DMS79 treated with DMSO at 0.1 percent for 48 hours (cell line): ENCODE measurements around the gene CHID1.

Source experiments
- DNase-seq: peaks from one replicate; lab custom pipeline; 2025; lab: John Stamatoyannopoulos, UW

CHID1 gene

DNA sequence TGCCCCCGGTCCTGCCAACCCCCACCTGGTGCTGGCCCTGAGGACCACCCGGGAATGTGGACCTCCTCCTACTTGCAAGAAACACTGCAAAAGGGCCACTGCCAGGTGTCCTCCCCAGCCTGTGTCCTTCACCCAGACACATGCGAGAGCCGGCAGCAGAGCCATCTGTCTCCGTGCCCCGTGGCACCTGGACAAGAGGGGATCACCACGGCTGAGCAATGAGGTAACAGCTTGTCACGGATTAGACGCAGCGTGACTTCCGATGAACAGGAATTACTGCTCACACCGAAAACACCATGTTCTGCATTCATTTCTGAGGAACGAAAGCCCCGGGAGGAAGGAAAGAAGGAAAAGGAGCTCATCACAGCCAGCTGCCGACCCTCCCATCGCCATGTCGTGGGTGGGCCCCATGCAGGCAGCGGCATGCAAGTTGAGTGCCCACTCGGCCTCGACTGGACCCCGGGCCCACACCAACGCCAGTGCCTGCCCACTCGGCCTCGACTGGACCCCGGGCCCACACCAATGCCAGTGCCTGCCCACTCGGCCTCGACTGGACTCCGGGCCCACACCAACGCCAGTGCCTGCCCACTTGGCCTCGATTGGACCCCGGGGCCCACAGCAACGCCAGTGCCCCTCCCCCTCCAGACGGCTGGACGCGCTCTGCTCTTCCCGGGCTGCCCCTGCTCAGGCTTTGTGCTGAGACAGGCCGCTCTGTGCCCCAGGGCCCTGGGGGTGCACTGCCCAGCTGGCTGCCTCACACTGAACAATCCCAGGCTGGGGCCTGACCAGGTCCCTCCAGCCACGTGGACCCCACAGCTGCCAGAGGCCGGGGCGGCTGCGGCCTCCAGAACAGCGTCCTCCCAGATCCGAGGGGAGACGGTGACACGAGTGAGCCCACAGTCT lies 22.0 kb downstream of the CHID1 start:
- no peak for DNase-seq

DNA sequence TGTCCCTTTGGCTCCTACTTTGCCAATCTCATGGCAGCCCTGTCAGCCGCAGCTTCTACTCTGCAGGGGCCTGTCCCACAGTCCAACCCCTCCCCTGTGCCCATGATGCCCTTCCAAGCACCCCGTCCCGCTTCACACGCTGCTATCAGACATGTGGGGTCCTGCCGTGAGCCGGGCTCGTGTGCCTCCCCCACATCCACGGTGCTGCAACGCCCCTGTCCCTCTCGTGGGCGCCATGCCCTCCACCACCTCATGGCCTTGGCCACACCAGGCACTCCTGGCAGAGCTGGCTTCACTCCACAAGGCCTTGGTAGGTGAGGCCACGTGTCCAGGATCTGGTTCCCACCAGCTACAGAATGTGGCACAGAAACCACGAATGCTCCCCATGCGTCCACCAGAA lies 23.0 kb downstream of the CHID1 start:
- DNase-seq: no peak

- no peak for DNase-seq
Measured at GRCh38 chr11:886568-886967, 24.0 kb downstream of the CHID1 start.

GRCh38 chr11:884578-885070 lies 26.0 kb downstream of the CHID1 start:
- DNase-seq: no peak

DNA sequence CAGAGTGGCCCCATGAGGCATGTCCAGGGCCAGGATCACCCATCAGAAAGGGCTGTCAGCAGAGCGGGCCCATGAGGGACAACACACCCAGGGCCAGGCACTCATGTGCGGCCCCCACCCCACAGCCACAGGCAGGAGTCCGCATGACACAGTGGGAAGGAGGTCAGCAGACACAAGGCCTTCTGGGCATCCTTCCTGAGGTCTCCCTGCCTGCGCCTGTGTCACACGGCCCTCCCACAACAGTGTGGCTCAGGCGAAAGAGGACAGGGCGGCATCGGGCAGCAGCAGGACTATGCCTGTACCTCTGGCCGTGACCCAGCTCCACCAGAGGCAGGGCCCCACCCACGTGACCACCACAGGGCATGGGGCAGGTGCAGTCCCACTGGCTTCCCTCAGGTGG lies 27.1 kb downstream of the CHID1 start:
- no peak for DNase-seq

DNA sequence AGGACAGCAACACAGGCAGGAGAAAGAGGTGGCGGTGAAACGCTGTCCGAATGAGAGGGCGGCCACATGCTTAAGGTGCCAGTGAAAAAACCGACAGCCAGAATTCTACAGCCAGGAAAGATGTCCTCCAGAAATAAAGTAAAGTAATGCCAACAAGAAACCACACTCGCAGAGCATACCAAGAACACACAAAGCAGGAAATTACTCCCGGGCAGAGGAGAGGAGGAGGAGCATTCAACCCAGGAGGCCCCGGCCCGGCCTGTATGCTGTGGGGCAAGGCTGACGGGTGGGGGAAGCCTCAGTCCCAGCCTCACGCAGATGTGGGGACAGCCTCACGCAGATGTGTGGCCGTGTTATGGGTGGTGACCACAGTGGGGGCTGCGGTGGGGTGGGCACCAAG lies 28.0 kb downstream of the CHID1 start:
- no peak for DNase-seq

DNA sequence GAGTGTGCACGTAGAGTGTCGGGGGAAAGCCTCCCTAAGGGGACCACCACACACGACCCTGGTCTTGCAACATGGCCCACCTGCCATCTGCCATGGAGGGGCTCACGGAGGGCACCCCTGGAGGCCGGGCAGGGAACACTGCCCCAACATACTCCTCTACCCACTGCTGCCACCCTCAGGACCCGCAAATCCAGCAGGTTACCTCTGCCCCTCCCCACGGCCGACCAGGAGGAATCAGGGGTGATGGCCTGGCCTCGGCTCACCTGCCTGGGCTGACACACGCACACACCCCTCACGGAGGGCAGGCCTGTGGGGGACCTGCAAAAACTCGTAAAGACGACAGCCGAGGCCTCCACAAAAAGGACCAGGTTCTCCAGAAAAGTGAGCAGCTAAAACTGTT lies 30.2 kb downstream of the CHID1 start:
- no peak for DNase-seq

DNA sequence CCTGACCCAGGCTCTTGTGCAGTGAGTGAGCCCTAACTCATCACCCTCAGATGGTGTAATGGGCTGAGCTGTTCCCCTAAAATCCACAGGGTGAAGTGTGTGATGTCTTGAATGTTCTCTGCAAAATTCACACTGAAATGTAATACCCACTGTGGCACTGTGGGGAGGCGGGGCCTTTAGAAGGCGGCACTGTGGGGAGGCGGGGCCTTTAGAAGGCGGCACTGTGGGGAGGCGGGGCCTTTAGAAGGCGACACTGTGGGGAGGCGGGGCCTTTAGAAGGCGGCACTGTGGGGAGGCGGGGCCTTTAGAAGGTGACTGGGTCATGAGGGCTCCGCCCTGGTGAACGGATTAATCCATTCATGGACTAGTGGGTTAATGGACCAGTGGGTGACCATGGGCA lies 33.0 kb downstream of the CHID1 start:
- no peak for DNase-seq

GRCh38 chr11:876545-876944 lies 34.1 kb downstream of the CHID1 start:
- DNase-seq: peak; percentile 21

DNA sequence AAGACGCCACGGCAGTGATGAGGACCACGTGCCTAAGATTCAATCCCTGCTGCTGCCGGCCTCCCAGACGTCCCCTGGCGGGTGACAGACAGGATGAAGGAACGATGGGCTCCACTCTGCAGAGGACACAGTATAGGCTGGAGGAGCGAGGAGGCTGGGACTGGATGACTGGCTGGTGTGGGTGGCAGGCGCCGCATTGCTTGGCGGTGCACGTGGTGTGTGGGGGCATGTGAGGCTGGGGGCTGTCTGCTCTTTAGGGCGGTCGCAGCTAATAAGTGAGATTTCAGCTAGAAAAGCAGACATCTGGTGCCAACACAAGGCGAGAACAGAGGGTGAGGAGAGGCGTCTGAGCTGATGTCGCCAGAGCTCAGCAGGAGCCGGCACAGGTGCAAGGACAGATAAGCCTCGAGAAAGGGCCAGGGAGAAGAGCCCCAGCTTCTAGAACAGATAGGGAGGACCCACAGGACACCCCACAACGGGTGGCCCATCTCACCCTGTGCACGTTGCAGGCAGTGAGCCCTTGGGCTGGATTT lies 34.8 kb downstream of the CHID1 start:
- no peak for DNase-seq

- DNase-seq: no peak
Measured at GRCh38 chr11:875203-875602, 35.4 kb downstream of the CHID1 start.

DNA sequence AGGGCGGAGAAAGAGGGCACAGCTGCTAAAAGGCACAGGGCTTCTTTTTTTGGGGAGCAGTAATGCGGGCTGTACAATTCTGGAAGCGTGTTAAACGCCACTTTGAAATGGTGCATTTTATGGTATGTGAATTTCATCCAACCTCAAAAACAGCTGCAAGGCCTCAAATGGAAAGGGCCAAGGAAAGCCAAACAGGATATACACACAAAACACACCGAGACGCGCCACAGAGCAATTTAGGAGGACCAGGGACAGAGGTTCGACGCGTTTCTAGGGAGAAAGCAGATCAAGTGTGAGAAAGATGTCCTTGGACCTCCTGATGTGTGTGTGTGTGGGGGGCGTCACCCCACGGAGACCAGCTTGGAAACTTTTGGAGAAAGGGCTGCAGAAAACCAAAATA lies 36.9 kb downstream of the CHID1 start:
- no peak for DNase-seq

GRCh38 chr11:872799-873198 lies 37.8 kb downstream of the CHID1 start:
- DNase-seq: no peak

- DNase-seq: no peak
Measured at GRCh38 chr11:871472-871871, 39.1 kb downstream of the CHID1 start.

DNA sequence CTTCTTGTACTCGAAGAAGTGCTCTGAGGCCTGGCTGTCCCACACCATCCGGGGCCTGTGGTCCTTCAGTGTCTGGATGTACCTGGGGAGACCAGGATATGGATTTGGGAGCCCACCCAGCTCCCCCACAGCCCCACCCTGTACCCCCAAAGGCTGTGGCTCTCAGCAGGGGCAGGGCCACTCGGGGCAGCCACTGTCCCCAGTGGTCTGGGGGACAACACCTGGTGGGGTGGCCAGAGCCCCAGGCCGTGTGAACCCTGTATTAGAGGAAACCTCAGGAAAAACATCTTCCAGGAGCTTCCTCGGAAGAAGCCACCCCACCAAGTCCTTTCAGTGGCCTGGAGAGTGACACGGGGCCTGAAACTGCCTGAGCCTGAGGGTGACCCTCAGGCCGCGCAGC lies 40.2 kb downstream of the CHID1 start:
- DNase-seq: no peak

DNA sequence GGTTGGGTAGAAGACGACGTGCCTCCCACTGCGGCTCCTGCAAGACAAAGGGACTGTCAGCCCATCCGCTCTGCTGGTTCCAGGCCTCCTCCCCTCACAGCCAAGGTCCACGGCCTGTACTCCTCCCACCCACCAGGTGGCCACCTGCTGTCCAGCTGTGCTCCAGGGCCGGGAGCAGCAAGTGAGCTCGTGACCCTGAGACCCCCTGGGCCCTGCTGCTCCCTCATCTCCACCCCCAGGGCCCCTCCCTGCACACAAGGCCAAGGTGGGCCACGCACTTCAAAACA lies 40.5 kb downstream of the CHID1 start:
- DNase-seq: no peak

DNA sequence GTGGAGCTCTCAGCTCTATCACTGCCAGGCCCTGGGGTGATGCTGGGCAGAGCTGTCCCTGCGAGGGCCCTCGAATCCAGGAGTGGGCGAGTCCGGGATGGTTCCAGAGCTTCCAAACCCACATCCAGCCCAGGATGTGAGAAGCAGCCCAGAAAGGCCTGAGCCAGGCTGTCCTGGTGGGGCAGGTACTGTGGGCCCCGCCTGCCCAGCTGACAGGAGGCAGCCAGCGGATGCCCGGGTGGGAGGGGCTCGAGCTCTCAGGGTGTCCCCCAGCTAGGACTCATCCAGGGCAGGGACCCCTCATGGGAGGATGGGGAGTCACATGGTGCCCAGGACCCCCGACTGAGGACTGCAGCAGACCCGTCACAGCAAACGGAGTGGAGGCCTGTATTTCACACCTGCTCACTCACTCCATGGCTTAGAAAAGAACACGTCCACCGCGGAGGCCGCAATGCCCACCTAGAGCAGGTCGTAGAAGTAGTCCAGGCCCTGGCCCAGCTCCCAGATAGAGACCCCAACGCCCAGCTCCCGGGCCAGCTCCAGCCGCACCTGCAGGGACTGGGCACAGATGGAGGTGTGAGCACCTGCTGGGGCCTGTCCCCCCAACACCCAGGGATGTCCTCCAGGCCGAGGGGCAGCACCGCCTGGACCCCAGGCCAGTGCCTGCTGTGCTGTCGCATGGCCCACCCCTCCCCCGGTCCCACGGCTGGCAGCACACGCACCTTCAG lies 41.0 kb downstream of the CHID1 start:
- DNase-seq: no peak

DNA sequence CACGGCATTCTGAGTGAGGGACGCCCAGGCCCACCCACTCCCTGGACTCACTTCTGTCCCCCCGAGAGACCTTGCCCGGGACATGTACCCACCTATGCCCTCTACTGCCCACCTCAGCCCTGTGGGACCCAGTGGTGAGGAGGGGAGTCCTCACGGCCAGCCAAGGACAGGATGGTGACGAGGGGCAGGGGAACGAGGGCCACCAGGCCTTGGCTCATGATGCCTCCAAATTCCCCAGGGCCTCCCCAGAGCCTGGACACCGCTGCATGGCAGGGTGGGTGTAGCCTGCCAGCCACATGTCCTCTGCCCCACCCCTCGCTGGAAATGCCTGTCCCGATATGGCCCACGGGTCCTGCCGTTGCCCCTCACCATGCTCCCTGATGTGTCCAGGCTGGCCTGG lies 41.8 kb downstream of the CHID1 start:
- no peak for DNase-seq

GRCh38 chr11:868394-868793 lies 42.2 kb downstream of the CHID1 start:
- no peak for DNase-seq

- no peak for DNase-seq
Measured at GRCh38 chr11:867856-868358, 42.7 kb downstream of the CHID1 start.

GRCh38 chr11:866481-866880 lies 44.1 kb downstream of the CHID1 start:
- no peak for DNase-seq

DNA sequence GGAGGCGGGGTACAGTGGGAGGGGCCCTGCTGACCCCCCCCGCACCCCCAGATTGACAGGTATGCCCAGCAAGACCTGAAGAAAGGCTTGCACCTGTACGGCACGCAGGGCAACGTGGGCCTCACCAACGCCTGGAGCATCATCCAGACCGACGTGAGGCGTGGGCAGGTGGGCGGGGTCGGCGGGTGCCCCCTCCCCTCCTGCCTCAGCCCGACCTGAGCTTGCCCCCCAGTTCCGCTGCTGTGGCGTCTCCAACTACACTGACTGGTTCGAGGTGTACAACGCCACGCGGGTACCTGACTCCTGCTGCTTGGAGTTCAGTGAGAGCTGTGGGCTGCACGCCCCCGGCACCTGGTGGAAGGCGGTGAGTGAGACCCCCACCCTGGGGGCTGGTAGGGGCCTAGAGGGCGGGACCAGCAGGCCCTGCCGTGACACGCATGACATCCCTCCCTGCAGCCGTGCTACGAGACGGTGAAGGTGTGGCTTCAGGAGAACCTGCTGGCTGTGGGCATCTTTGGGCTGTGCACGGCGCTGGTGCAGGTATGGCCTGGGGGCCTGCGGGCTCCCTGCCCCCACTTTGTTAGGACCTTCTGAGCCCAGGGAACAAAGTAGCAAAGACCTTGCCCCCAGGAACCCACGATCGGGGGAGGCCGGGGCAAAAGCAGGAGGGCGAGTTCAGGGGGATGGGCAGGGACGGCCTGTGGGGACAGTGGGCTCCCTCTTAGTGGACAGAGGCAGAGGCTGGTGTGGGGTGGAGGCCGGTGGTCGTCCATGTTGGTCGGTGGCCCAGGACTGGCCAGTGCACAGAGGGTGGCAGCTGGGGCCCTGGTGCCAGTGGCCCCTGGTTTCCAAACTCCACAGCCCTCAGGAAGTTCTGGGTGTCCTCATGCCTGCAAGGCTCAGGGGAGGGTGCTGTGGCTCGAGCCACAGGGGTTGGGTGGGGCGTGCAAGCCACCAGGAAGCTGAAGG lies 44.9 kb downstream of the CHID1 start:
- DNase-seq: no peak
